Activated naive CD8-positive, alpha-beta T cell treated with anti-CD3 and anti-CD28 coated beads, Interleukin-2, amount 10 ng/mL, durations not matched to agents 7 days and 5 days (primary cell): ENCODE results near the gene CDCA8. TPM values are rescaled to one million over a fixed set of nuclear protein-coding genes. Genes with fewer than 3 reads are reported as not detected.

Experiments
- ATAC-seq: fragments of 150-1000 bp; cut with Tn5 transposase; one replicate; pipeline ENCODE4 v1.10.0; 2021; ENCODE audit warnings: low read depth, moderate library complexity
- POLR2A ChIA-PET: fragments of 350-600 bp; sonication (Branson Sonifier 250); formaldehyde crosslinking; loops from one replicate; lab custom pipeline; 2021; ENCODE audit warnings: antibody characterized with exemption; lab: Charles Lee
- DNase-seq: peaks from one replicate; pipeline ENCODE4 v3.0.0; 2021
- H3K27ac Mint-ChIP-seq: one replicate; pipeline ENCODE4 v1.8.0; 2022; ENCODE audit warnings: mild to moderate bottlenecking, mixed read lengths
- H3K27me3 Mint-ChIP-seq: one replicate; pipeline ENCODE4 v1.8.0; 2022; ENCODE audit warnings: mild to moderate bottlenecking, moderate library complexity, mixed read lengths
- H3K36me3 Mint-ChIP-seq: one replicate; pipeline ENCODE4 v1.8.0; 2021; ENCODE audit warnings: mild to moderate bottlenecking, mixed read lengths
- H3K4me1 Mint-ChIP-seq: one replicate; pipeline ENCODE4 v1.8.0; 2021; ENCODE audit warnings: mixed read lengths
- H3K4me3 Mint-ChIP-seq: one replicate; pipeline ENCODE4 v1.8.0; 2022; ENCODE audit warnings: mild to moderate bottlenecking, moderate library complexity, mixed read lengths
- H3K9me3 Mint-ChIP-seq: one replicate; pipeline ENCODE4 v1.8.0; 2021; ENCODE audit warnings: mixed read lengths
- total RNA-seq, 2 experiments: library from RNA; stranded (reverse); gene quantifications; one replicate each; pipeline ENCODE4 v1.2.3, GENCODE V29; 2021

CDCA8 gene
- 10 to 100 TPM; 64.7 to 67.0 TPM for total RNA-seq

GRCh38 chr1:37692078-37692833 lies at the start of gene CDCA8:
Gene CDCA8, plus strand, starts transcription at chr1:37692516. Its CDS starts 175 bp downstream, at chr1:37692691.
- Mint-ChIP-seq H3K27ac (peak within 1 kb of the TSS; percentile 92), H3K4me1 (peaks cover 35% of the 10 kb centered on the region), H3K9me3 (no peaks in the 10 kb centered on the region), H3K27me3 (no peaks in the 10 kb centered on the region), H3K36me3 (peaks cover 26% of the 10 kb centered on the region), H3K4me3 (peak within 1 kb of the TSS; percentile 89)
- POLR2A ChIA-PET, result interaction anchor here (0.7 to 3.5 kb wide), 18 partner anchors 10 to 1228 kb away, joined by 3 to 27 read pairs (median 4); partner anchors contain the start of genes C1orf122, GNL2, MEAF6 and MRPS15
- ATAC-seq, result peak; percentile 86
- DNase-seq, result peak; percentile 97

GRCh38 chr1:37647281-37647680 lies 45.0 kb upstream of the CDCA8 start:
- no peak for DNase-seq
- Mint-ChIP-seq H3K4me3 (no peak overlapping the region), H3K4me1 (no peaks in the 10 kb centered on the region)

GRCh38 chr1:37650173-37650572 lies 42.1 kb upstream of the CDCA8 start:
- no peaks in the 10 kb centered on the region for H3K4me1 Mint-ChIP-seq
- DNase-seq (no peak), ATAC-seq (no peak)
- POLR2A ChIA-PET, result no interaction called here
- no peak overlapping the region for H3K4me3 Mint-ChIP-seq
- no peaks in the 10 kb centered on the region for H3K9me3 Mint-ChIP-seq
- peaks cover 16% of the 10 kb centered on the region for H3K27me3 Mint-ChIP-seq
- no peaks in the 10 kb centered on the region for H3K36me3 Mint-ChIP-seq
- no peak overlapping the region for H3K27ac Mint-ChIP-seq

More at GRCh38 chr1:37647281-37647680, 45.0 kb upstream of the CDCA8 start:
- H3K36me3 Mint-ChIP-seq, result no peaks in the 10 kb centered on the region
- no peaks in the 10 kb centered on the region for H3K9me3 Mint-ChIP-seq
- POLR2A ChIA-PET, result no interaction called here
- peaks cover 28% of the 10 kb centered on the region for H3K27me3 Mint-ChIP-seq
- no peak for ATAC-seq
- no peak overlapping the region for H3K27ac Mint-ChIP-seq

- DNase-seq, result no peak
- H3K9me3 Mint-ChIP-seq, result no peaks in the 10 kb centered on the region
- no peak overlapping the region for H3K27ac Mint-ChIP-seq
- H3K4me1 Mint-ChIP-seq, result no peaks in the 10 kb centered on the region
- no peak overlapping the region for H3K4me3 Mint-ChIP-seq
- peaks cover 21% of the 10 kb centered on the region for H3K27me3 Mint-ChIP-seq
- ATAC-seq, result no peak
- H3K36me3 Mint-ChIP-seq, result no peaks in the 10 kb centered on the region
- POLR2A ChIA-PET, result no interaction called here
Measured at GRCh38 chr1:37650721-37651120, 41.6 kb upstream of the CDCA8 start.

GRCh38 chr1:37651803-37652202 lies 40.5 kb upstream of the CDCA8 start:
- POLR2A ChIA-PET, result no interaction called here
- no peaks in the 10 kb centered on the region for H3K9me3 Mint-ChIP-seq

GRCh38 chr1:37652976-37653375 lies 39.3 kb upstream of the CDCA8 start:
- Mint-ChIP-seq H3K4me1 (no peaks in the 10 kb centered on the region), H3K27ac (no peak overlapping the region), H3K4me3 (no peak overlapping the region), H3K9me3 (no peaks in the 10 kb centered on the region), H3K36me3 (no peaks in the 10 kb centered on the region), H3K27me3 (peaks cover 15% of the 10 kb centered on the region)
- POLR2A ChIA-PET, result no interaction called here
- ATAC-seq (no peak), DNase-seq (no peak)

More at GRCh38 chr1:37651803-37652202, 40.5 kb upstream of the CDCA8 start:
- ATAC-seq (no peak), DNase-seq (no peak)
- Mint-ChIP-seq H3K36me3 (no peaks in the 10 kb centered on the region), H3K4me3 (no peak overlapping the region), H3K27me3 (peaks cover 18% of the 10 kb centered on the region), H3K4me1 (no peaks in the 10 kb centered on the region), H3K27ac (no peak overlapping the region)

- no peak for DNase-seq
- ATAC-seq, result no peak
- H3K4me3 Mint-ChIP-seq, result no peak overlapping the region
- H3K27ac Mint-ChIP-seq, result no peak overlapping the region
- no peaks in the 10 kb centered on the region for H3K9me3 Mint-ChIP-seq
- peaks cover 20% of the 10 kb centered on the region for H3K27me3 Mint-ChIP-seq
- no peaks in the 10 kb centered on the region for H3K4me1 Mint-ChIP-seq
- no peaks in the 10 kb centered on the region for H3K36me3 Mint-ChIP-seq
- POLR2A ChIA-PET, result no interaction called here
Measured at GRCh38 chr1:37653906-37654305, 38.4 kb upstream of the CDCA8 start.

GRCh38 chr1:37655274-37655673 lies 37.0 kb upstream of the CDCA8 start:
- no peak for ATAC-seq
- Mint-ChIP-seq H3K36me3 (no peaks in the 10 kb centered on the region), H3K4me1 (no peaks in the 10 kb centered on the region), H3K4me3 (no peak overlapping the region), H3K9me3 (no peaks in the 10 kb centered on the region), H3K27me3 (peaks cover 28% of the 10 kb centered on the region), H3K27ac (no peak overlapping the region)
- POLR2A ChIA-PET, result no interaction called here
- no peak for DNase-seq

- no peak overlapping the region for H3K27ac Mint-ChIP-seq
- POLR2A ChIA-PET, result no interaction called here
Measured at GRCh38 chr1:37656026-37656425, 36.3 kb upstream of the CDCA8 start.

GRCh38 chr1:37656881-37657280 lies 35.4 kb upstream of the CDCA8 start:
- POLR2A ChIA-PET, result no interaction called here
- H3K9me3 Mint-ChIP-seq, result no peaks in the 10 kb centered on the region
- ATAC-seq, result no peak

More at GRCh38 chr1:37656026-37656425, 36.3 kb upstream of the CDCA8 start:
- no peaks in the 10 kb centered on the region for H3K4me1 Mint-ChIP-seq
- H3K9me3 Mint-ChIP-seq, result no peaks in the 10 kb centered on the region
- ATAC-seq (no peak), DNase-seq (no peak)
- H3K27me3 Mint-ChIP-seq, result peaks cover 33% of the 10 kb centered on the region
- no peaks in the 10 kb centered on the region for H3K36me3 Mint-ChIP-seq
- H3K4me3 Mint-ChIP-seq, result no peak overlapping the region

GRCh38 chr1:37657620-37658412 lies 34.5 kb upstream of the CDCA8 start:
- H3K36me3 Mint-ChIP-seq, result no peaks in the 10 kb centered on the region
- H3K4me3 Mint-ChIP-seq, result no peak overlapping the region
- H3K27me3 Mint-ChIP-seq, result peaks cover 33% of the 10 kb centered on the region
- ATAC-seq, result no peak
- POLR2A ChIA-PET, result no interaction called here
- no peaks in the 10 kb centered on the region for H3K4me1 Mint-ChIP-seq
- H3K27ac Mint-ChIP-seq, result no peak overlapping the region
- no peak for DNase-seq
- H3K9me3 Mint-ChIP-seq, result no peaks in the 10 kb centered on the region

More at GRCh38 chr1:37656881-37657280, 35.4 kb upstream of the CDCA8 start:
- H3K4me3 Mint-ChIP-seq, result no peak overlapping the region
- H3K27ac Mint-ChIP-seq, result no peak overlapping the region
- no peaks in the 10 kb centered on the region for H3K4me1 Mint-ChIP-seq
- DNase-seq, result no peak
- peaks cover 35% of the 10 kb centered on the region for H3K27me3 Mint-ChIP-seq
- H3K36me3 Mint-ChIP-seq, result no peaks in the 10 kb centered on the region

GRCh38 chr1:37658486-37658885 lies 33.8 kb upstream of the CDCA8 start:
- POLR2A ChIA-PET, result no interaction called here
- Mint-ChIP-seq H3K9me3 (no peaks in the 10 kb centered on the region), H3K27me3 (peaks cover 33% of the 10 kb centered on the region), H3K36me3 (no peaks in the 10 kb centered on the region), H3K4me1 (no peaks in the 10 kb centered on the region), H3K27ac (no peak overlapping the region), H3K4me3 (no peak overlapping the region)
- DNase-seq (no peak), ATAC-seq (no peak)

- Mint-ChIP-seq H3K36me3 (no peaks in the 10 kb centered on the region), H3K9me3 (no peaks in the 10 kb centered on the region), H3K27me3 (peaks cover 28% of the 10 kb centered on the region), H3K4me1 (no peaks in the 10 kb centered on the region), H3K27ac (no peak overlapping the region), H3K4me3 (no peak overlapping the region)
- ATAC-seq (no peak), DNase-seq (no peak)
- POLR2A ChIA-PET, result interaction anchor here (0.6 kb wide), 1 partner anchor 907 kb away, joined by 3 read pairs; no protein-coding TSS in a partner anchor
Measured at GRCh38 chr1:37660664-37661063, 31.7 kb upstream of the CDCA8 start.
